HepG2 (cell line): Measurements from ENCODE around the gene ARFGEF3. TPM values are rescaled to one million over a fixed set of nuclear protein-coding genes. Genes with fewer than 3 reads are reported as not detected.

ENCODE experiments used
- CBFB ChIP-seq: sonication (generic); formaldehyde crosslinking; IDR thresholded peaks from 2 replicates; pipeline ENCODE4 v1.4.0; 2020; ENCODE audit warnings: missing genetic modification reagents
- ESRRA ChIP-seq: sonication (generic); formaldehyde crosslinking; IDR thresholded peaks from 2 replicates; pipeline ENCODE4 v1.5.1; 2020; ENCODE audit warnings: mild to moderate bottlenecking, low read depth, missing genetic modification reagents
- FOSL2 ChIP-seq: sonication (generic); formaldehyde crosslinking; IDR thresholded peaks from 2 replicates; pipeline ENCODE4 v1.4.0; 2020; ENCODE audit warnings: missing genetic modification reagents
- HOXD1 ChIP-seq: sonication (generic); formaldehyde crosslinking; IDR thresholded peaks from 2 replicates; pipeline ENCODE4 v1.5.0; 2020; ENCODE audit warnings: missing genetic modification reagents
- KLF11 ChIP-seq: IDR thresholded peaks from 2 replicates; pipeline ENCODE4 v1.6.1; 2016; ENCODE audit warnings: missing compliant biosample characterization
- MAZ ChIP-seq, 2 experiments: sonication (generic) in 1 of 2; formaldehyde crosslinking in 1 of 2; IDR thresholded peaks; 2 replicates each; pipeline versions ENCODE4 v1.5.0 to v1.6.1; 2012 to 2020; ENCODE audit warnings: low read depth in 2 of 2, mild to moderate bottlenecking in 2 of 2, borderline replicate concordance in 1 of 2, improper control_type of control experiment in 1 of 2, low read length in 1 of 2, missing genetic modification reagents in 1 of 2, moderate library complexity in 1 of 2
- NCOA2 ChIP-seq: sonication (generic); formaldehyde crosslinking; IDR thresholded peaks from 2 replicates; pipeline ENCODE4 v1.8.0; 2022; ENCODE audit warnings: inconsistent platforms
- RORA ChIP-seq: sonication (generic); formaldehyde crosslinking; IDR thresholded peaks from 2 replicates; pipeline ENCODE4 v1.5.0; 2020; ENCODE audit warnings: mild to moderate bottlenecking, missing genetic modification reagents, moderate library complexity
- SOX13 ChIP-seq, 3 experiments: fragments of 450-650 bp in 1 of 3; sonication (generic) in 1 of 3; formaldehyde crosslinking in 1 of 3; IDR thresholded peaks in 2 of 3; conservative IDR thresholded peaks in 1 of 3; 2 replicates each; pipeline versions ENCODE4 v1.5.0 to v1.6.1; 2016 to 2020; ENCODE audit warnings: antibody characterized with exemption in 1 of 3, mild to moderate bottlenecking in 1 of 3, missing compliant biosample characterization in 1 of 3, missing genetic modification reagents in 1 of 3, moderate library complexity in 1 of 3
- ZNF17 ChIP-seq: sonication (generic); formaldehyde crosslinking; IDR thresholded peaks from 2 replicates; pipeline ENCODE4 v1.5.0; 2020; ENCODE audit warnings: mild to moderate bottlenecking, missing genetic modification reagents
- ZNF441 ChIP-seq: sonication (generic); formaldehyde crosslinking; IDR thresholded peaks from 2 replicates; pipeline ENCODE4 v1.7.0; 2021; ENCODE audit warnings: missing genetic modification reagents, borderline replicate concordance
- ZNF567 ChIP-seq: sonication (generic); formaldehyde crosslinking; IDR thresholded peaks from 2 replicates; pipeline ENCODE4 v1.8.1; 2023; ENCODE audit warnings: mild to moderate bottlenecking, missing genetic modification reagents, borderline replicate concordance
- ZNF816 ChIP-seq: sonication (generic); formaldehyde crosslinking; IDR thresholded peaks from 2 replicates; pipeline ENCODE4 v1.8.0; 2022; ENCODE audit warnings: missing genetic modification reagents, mild to moderate bottlenecking, borderline replicate concordance
- polyA plus RNA-seq, 8 experiments: library from polyadenylated mRNA; depleted of rRNA in 3 of 8; stranded (reverse) in 7 of 8; unstranded in 1 of 8; fragments of >200 nt; fragmentation: Illumina TruSeq in 4 of 8; extraction: Trizol in 4 of 8; gene quantifications; 2 replicates each; pipeline versions ENCODE4 v1.2.1 to v1.2.3, GENCODE V29; 2011 to 2016; ENCODE audit warnings: low read depth in 4 of 8, missing spikeins in 1 of 8, mixed read lengths in 1 of 8; ENCODE audit not compliant: insufficient read depth in 1 of 8
- total RNA-seq, 5 experiments: library from RNA; depleted of rRNA; stranded (reverse); fragments of >200 nt; fragmentation: Illumina TruSeq; extraction: Trizol; gene quantifications; 2 replicates each; pipeline ENCODE4 v1.2.3, GENCODE V29; 2016; ENCODE audit warnings: low read depth in 1 of 5
- TF ChIP-seq, protein P1 (sequence below): sonication (generic); formaldehyde crosslinking; IDR thresholded peaks from 2 replicates; pipeline ENCODE4 v1.4.0; 2020; ENCODE audit warnings: missing genetic modification reagents
- TF ChIP-seq, protein P2 (sequence below): sonication (generic); formaldehyde crosslinking; IDR thresholded peaks from 2 replicates; pipeline ENCODE4; 2020; ENCODE audit warnings: missing genetic modification reagents, mild to moderate bottlenecking, borderline replicate concordance
- TF ChIP-seq, protein P3 (sequence below): IDR thresholded peaks from 2 replicates; pipeline ENCODE4 v1.6.1; 2016; ENCODE audit warnings: low read depth, borderline replicate concordance
- TF ChIP-seq, protein P4 (sequence below): sonication (generic); formaldehyde crosslinking; IDR thresholded peaks from 2 replicates; pipeline ENCODE4 v1.5.1; 2020; ENCODE audit warnings: missing genetic modification reagents, mild to moderate bottlenecking, borderline replicate concordance
- TF ChIP-seq, protein P5 (sequence below): sonication (generic); formaldehyde crosslinking; IDR thresholded peaks from 2 replicates; pipeline ENCODE4 v1.5.1; 2020; ENCODE audit warnings: mild to moderate bottlenecking, missing genetic modification reagents, moderate library complexity

Gene ARFGEF3
- total and polyA plus RNA-seq, 2 of the 13 experiments (the other 11 are each of a cell fraction or from before 2014, with no cell fraction given) = 0.60 to 2.6 TPM

DNA sequence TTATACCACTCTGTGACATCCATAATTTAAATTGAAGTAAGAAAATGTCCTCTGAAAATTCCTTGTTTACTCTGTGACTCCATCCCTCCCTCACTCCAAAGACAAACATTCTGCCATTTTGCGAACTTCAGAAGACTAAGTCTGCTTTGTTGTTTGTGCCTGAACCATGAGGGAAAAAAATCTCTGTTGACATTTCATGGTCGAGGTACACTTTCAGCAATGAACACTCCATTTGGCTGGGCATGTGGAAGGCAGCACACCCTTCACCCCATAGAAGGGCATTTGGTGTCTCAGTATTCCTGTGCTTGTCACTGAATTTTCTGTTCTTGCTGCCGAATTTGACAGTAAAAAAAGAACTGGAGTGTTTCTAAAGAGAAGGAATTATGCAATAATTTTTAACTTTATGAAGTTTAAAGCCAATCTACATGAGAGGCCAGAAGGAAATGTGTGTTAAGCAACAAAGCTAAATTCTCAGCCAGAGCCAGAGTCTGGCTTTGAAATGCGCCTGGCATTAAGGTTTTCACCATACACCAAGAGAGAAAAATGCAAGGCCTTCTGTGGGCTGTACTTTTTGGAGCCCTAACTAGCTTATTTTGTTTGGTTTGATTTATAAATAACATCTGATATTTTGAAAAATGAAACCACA is 61.3 kb downstream of the ARFGEF3 start (continued):
- TF ChIP-seq CBFB (CRISPR knock-in tag) (0 out of 2 replicates have a peak, but pooled peaks have one; percentile 24), MAZ (IDR thresholded peaks at IDR 0.05; ENCODE audit: borderline replicate concordance, low read depth, low read length) (peak; percentile 49; the same call in 1 of the 2 replicates), MAZ (CRISPR knock-in tag; IDR thresholded peaks at IDR 0.05; ENCODE audit: low read depth) (no peak), KLF11 (peak; percentile 75; the same call in 1 of the 2 replicates), ZNF17 (CRISPR knock-in tag) (no peak), ZNF441 (peak; percentile 88; the same call in 1 of the 2 replicates), ZNF567 (CRISPR knock-in tag) (peak; percentile 54; the same call in 1 of the 2 replicates), ESRRA (CRISPR knock-in tag) (peak; percentile 79; the same call in 1 of the 2 replicates), FOSL2 (peak; percentile 88), RORA (no peak), SOX13 (IDR thresholded peaks at IDR 0.05) (peak; percentile 33; the same call in 1 of the 2 replicates), SOX13 (CRISPR knock-in tag; conservative IDR thresholded peaks at IDR 0.05 in 1 of 2, IDR thresholded peaks at IDR 0.05 in 1 of 2) (peak in 1 of 2 experiments; percentile 89; a peak in 2 of 4 replicates), HOXD1 (CRISPR knock-in tag) (no peak), ZNF816 (CRISPR knock-in tag) (0 out of 2 replicates have a peak, but pooled peaks have one; percentile 3), NCOA2 (CRISPR knock-in tag) (peak; percentile 86)
- TF ChIP-seq, protein P1, sequence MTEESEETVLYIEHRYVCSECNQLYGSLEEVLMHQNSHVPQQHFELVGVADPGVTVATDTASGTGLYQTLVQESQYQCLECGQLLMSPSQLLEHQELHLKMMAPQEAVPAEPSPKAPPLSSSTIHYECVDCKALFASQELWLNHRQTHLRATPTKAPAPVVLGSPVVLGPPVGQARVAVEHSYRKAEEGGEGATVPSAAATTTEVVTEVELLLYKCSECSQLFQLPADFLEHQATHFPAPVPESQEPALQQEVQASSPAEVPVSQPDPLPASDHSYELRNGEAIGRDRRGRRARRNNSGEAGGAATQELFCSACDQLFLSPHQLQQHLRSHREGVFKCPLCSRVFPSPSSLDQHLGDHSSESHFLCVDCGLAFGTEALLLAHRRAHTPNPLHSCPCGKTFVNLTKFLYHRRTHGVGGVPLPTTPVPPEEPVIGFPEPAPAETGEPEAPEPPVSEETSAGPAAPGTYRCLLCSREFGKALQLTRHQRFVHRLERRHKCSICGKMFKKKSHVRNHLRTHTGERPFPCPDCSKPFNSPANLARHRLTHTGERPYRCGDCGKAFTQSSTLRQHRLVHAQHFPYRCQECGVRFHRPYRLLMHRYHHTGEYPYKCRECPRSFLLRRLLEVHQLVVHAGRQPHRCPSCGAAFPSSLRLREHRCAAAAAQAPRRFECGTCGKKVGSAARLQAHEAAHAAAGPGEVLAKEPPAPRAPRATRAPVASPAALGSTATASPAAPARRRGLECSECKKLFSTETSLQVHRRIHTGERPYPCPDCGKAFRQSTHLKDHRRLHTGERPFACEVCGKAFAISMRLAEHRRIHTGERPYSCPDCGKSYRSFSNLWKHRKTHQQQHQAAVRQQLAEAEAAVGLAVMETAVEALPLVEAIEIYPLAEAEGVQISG (CRISPR knock-in tag) = 0 out of 2 replicates have a peak, but pooled peaks have one; percentile 41
- TF ChIP-seq, protein P2, sequence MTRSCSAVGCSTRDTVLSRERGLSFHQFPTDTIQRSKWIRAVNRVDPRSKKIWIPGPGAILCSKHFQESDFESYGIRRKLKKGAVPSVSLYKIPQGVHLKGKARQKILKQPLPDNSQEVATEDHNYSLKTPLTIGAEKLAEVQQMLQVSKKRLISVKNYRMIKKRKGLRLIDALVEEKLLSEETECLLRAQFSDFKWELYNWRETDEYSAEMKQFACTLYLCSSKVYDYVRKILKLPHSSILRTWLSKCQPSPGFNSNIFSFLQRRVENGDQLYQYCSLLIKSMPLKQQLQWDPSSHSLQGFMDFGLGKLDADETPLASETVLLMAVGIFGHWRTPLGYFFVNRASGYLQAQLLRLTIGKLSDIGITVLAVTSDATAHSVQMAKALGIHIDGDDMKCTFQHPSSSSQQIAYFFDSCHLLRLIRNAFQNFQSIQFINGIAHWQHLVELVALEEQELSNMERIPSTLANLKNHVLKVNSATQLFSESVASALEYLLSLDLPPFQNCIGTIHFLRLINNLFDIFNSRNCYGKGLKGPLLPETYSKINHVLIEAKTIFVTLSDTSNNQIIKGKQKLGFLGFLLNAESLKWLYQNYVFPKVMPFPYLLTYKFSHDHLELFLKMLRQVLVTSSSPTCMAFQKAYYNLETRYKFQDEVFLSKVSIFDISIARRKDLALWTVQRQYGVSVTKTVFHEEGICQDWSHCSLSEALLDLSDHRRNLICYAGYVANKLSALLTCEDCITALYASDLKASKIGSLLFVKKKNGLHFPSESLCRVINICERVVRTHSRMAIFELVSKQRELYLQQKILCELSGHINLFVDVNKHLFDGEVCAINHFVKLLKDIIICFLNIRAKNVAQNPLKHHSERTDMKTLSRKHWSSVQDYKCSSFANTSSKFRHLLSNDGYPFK (CRISPR knock-in tag) = no peak
- TF ChIP-seq, protein P3, sequence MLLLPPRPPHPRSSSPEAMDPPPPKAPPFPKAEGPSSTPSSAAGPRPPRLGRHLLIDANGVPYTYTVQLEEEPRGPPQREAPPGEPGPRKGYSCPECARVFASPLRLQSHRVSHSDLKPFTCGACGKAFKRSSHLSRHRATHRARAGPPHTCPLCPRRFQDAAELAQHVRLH (CRISPR knock-in tag) = peak; percentile 55; the same call in 1 of the 2 replicates
- TF ChIP-seq, protein P4, sequence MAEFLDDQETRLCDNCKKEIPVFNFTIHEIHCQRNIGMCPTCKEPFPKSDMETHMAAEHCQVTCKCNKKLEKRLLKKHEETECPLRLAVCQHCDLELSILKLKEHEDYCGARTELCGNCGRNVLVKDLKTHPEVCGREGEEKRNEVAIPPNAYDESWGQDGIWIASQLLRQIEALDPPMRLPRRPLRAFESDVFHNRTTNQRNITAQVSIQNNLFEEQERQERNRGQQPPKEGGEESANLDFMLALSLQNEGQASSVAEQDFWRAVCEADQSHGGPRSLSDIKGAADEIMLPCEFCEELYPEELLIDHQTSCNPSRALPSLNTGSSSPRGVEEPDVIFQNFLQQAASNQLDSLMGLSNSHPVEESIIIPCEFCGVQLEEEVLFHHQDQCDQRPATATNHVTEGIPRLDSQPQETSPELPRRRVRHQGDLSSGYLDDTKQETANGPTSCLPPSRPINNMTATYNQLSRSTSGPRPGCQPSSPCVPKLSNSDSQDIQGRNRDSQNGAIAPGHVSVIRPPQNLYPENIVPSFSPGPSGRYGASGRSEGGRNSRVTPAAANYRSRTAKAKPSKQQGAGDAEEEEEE (CRISPR knock-in tag) = no peak
- TF ChIP-seq, protein P5, sequence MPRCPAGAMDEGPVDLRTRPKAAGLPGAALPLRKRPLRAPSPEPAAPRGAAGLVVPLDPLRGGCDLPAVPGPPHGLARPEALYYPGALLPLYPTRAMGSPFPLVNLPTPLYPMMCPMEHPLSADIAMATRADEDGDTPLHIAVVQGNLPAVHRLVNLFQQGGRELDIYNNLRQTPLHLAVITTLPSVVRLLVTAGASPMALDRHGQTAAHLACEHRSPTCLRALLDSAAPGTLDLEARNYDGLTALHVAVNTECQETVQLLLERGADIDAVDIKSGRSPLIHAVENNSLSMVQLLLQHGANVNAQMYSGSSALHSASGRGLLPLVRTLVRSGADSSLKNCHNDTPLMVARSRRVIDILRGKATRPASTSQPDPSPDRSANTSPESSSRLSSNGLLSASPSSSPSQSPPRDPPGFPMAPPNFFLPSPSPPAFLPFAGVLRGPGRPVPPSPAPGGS (CRISPR knock-in tag) = 0 out of 2 replicates have a peak, but pooled peaks have one; percentile 63
